MM.1S (cell line): ENCODE results near the gene VPS72.

Source experiments
- CTCF ChIP-seq: fragments of 300-600 bp; sonication (generic); IDR thresholded peaks from 2 replicates; pipeline ENCODE4 v1.5.1; 2016; ENCODE audit warnings: antibody characterized with exemption, low read length, mixed read lengths
- EZH2phosphoT487 ChIP-seq: fragments of 300-600 bp; sonication (generic); IDR thresholded peaks from 2 replicates; pipeline ENCODE4 v1.6.1; 2018; ENCODE audit warnings: antibody characterized with exemption, low read length

GRCh38 chr1:151235235-151235634 is 45.2 kb upstream of the VPS72 start:
- no peak for TF ChIP-seq CTCF
- TF ChIP-seq EZH2phosphoT487, result no peak
